ENCODE data around the gene IDH3B. TPM values are rescaled to one million over a fixed set of nuclear protein-coding genes. Genes with fewer than 3 reads are reported as not detected.

Gene IDH3B
- total RNA-seq: 10 to 100 TPM; 37.6 to 78.1 (median 43.6) TPM
- long read RNA-seq, partial matches to known transcripts: 9 of 16 reads
- long read RNA-seq, other reads (novel, unspliced or antisense): 0 of 16 reads

DNA sequence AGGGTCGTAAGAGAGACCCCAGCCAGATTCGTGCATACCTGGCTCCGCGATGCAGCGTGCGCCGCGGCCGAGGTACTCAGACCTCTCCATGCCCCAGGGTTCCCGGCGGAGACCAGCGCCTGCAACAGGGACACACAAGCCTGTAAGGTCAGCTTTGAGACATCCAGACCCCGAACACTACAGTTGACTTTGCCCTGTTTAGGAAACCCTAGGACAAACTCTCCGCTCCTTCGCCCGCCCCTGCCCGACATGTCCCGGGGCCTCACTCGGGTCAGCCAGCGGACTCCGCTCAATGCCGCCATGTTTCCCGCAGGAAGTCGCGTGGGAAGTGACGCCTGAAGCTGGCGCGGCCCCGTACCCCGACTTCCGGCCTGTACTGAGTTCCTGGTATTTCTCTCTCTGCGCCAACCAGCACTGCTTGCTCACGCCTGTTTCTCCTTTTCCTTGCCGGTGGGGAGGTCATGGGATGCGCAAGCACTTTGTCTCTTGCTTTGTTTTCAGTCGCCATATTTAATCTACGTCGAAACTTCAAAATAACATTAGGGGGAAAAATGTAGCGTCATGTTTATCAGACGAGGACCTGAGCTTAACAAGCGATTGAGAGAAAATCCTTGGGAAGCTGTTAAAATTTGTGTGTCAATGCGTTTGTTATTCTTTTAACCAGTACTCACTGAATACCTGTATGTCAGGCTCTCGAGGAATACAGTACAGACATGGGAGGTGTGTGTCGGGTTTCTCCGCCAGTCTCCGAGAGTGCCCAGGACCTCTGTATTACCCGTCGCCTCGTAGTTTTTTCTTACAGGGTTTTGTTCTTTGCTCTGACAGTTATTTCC, at the start of gene IDH3B:
TSS of gene IDH3B (minus strand) at position 330 of the 833 bp plus-strand sequence. CDS start at position 302, 28 bp downstream.
- Histone ChIP-seq H3K4me3 (peak within 1 kb of the TSS; percentile 86 to 92 (median 89)), H3K4me1 (peaks cover 0 to 5% (median 2%) of the 10 kb centered on the region in 4 donors), H3K36me3 (peaks cover 0 to 33% (median 13%) of the 10 kb centered on the region in 4 donors), H3K27me3 (no peaks in the 10 kb centered on the region), H3K9me3 (no peaks in the 10 kb centered on the region), H3K27ac (peak within 1 kb of the TSS; percentile 79 to 91 (median 82))
- ATAC-seq: peak; percentile 93 to 98 (median 98)
- TF ChIP-seq, protein P1, sequence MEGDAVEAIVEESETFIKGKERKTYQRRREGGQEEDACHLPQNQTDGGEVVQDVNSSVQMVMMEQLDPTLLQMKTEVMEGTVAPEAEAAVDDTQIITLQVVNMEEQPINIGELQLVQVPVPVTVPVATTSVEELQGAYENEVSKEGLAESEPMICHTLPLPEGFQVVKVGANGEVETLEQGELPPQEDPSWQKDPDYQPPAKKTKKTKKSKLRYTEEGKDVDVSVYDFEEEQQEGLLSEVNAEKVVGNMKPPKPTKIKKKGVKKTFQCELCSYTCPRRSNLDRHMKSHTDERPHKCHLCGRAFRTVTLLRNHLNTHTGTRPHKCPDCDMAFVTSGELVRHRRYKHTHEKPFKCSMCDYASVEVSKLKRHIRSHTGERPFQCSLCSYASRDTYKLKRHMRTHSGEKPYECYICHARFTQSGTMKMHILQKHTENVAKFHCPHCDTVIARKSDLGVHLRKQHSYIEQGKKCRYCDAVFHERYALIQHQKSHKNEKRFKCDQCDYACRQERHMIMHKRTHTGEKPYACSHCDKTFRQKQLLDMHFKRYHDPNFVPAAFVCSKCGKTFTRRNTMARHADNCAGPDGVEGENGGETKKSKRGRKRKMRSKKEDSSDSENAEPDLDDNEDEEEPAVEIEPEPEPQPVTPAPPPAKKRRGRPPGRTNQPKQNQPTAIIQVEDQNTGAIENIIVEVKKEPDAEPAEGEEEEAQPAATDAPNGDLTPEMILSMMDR (IDR thresholded peaks at IDR 0.05): no peak
- TF ChIP-seq POLR2A (IDR thresholded peaks at IDR 0.05): peak; percentile 83
- intact Hi-C loops (cut with DNase I): no loop called here
- DNase-seq: peak; percentile 91 to 94 (median 93)
- WGBS (ENCODE audit: insufficient coverage, low coverage, low lambda C conversion rate, missing lambda C conversion rate): 7% methylated on average over 49 of the region's 49 CpGs

DNA sequence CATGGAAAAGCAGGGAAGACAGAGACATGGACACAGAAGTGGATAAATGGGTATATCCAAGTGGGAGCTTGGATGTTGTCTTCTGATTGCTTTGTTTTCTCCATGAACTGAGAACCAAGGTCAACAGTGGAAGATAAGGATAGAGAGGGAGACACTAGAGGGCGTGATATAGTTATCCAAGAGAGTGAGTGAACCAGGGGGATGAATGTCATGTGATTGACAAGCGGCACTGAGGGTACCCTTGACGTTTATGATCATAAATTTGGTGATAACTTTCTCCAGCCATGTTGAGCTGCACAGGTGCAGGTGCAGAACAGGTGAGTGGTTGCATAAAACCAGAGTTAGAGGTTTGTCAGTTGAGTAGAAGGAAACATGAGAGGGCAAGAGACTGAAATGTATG, 49.3 kb upstream of the IDH3B start:
- Histone ChIP-seq H3K4me1 (no peaks in the 10 kb centered on the region), H3K4me3 (no peak overlapping the region), H3K27me3 (no peaks in the 10 kb centered on the region), H3K27ac (no peak overlapping the region), H3K36me3 (no peaks in the 10 kb centered on the region), H3K9me3 (peaks cover 0 to 5% (median 0%) of the 10 kb centered on the region in 4 donors)
- DNase-seq (no peak), ATAC-seq (peak in 2 of 4 donors; percentile 30 to 44)
- TF ChIP-seq POLR2A (IDR thresholded peaks at IDR 0.05): no peak
- TF ChIP-seq, protein P1 (IDR thresholded peaks at IDR 0.05): peak; percentile 16 to 28 (median 22)
- WGBS (ENCODE audit: insufficient coverage, low coverage, low lambda C conversion rate, missing lambda C conversion rate): 10% methylated on average over 3 of the region's 3 CpGs
- intact Hi-C loops (cut with DNase I): no loop called here

DNA sequence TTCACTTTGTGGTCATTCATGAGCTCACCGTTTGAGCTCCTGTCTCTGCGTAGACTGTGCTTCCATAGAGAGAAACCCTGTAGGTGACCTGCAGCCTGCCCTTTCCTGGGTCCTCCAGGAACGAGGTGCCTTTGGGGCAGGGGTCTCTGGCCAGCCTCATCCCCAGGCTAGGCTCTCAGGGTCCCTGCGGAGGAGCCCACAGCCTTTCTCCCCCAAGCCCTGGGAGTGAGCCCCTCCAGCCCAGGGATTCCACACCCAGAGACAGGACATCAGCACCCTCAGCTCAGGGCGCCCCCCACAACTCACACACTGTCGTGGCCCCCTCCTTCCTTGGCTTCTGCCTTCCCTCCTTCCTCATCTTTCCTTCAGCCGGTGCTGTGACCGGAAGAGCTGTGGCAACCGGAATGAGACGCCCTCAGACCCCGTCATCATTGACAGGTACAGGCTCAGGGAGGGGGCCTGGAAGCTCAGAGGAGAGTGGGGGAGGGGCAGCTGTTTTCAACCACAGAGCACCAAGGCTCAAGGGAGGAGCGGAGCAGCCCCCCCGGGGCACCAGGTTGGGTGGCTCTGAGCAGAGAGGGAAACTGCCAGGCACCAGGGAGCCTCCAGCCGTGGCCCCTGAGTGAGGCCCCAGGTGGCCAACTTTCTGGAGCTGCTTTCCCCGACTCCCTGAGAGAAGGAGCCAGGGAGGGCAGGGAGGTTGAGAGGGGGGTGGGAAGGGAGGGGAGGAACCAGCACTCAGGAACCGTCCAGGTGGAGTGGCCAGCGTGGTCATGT, 45.4 kb upstream of the IDH3B start:
- no peaks in the 10 kb centered on the region for H3K36me3 ChIP-seq
- intact Hi-C loops (cut with DNase I): no loop called here
- no peak for ATAC-seq
- H3K27me3 ChIP-seq: no peaks in the 10 kb centered on the region
- H3K27ac ChIP-seq: no peak overlapping the region
- no peak overlapping the region for H3K4me3 ChIP-seq
- DNase-seq: no peak
- WGBS (ENCODE audit: insufficient coverage, low coverage, low lambda C conversion rate, missing lambda C conversion rate): 41% methylated on average over 9 of the region's 17 CpGs
- no peaks in the 10 kb centered on the region for H3K9me3 ChIP-seq
- TF ChIP-seq, protein P1 (IDR thresholded peaks at IDR 0.05): no peak
- no peak for TF ChIP-seq POLR2A (IDR thresholded peaks at IDR 0.05)
- H3K4me1 ChIP-seq: no peaks in the 10 kb centered on the region

DNA sequence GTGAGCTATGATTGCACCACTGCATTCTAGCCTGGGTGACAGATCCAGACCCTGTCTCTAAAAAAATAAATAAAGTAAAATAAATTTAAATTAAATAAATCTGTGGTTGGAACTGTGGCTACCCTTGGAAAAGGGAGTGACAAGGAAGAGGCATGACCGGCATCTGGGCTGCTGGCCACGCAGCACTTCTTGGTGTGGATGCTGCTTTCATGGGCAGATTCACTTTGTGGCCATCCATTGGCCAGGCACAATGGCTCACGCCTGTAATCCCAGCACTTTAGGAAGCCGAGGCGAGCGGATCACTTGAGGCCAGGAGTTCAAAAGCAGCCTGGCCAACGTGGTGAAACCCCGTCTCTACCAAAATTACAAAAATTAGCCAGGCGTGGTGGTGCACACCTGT, 44.6 kb upstream of the IDH3B start:
- intact Hi-C loops (cut with DNase I): no loop called here
- no peaks in the 10 kb centered on the region for H3K27me3 ChIP-seq
- TF ChIP-seq, protein P1 (IDR thresholded peaks at IDR 0.05): no peak
- TF ChIP-seq POLR2A (IDR thresholded peaks at IDR 0.05): no peak
- H3K4me3 ChIP-seq: no peak overlapping the region
- 77% methylated on average over 4 of the region's 9 CpGs for WGBS (ENCODE audit: insufficient coverage, low coverage, low lambda C conversion rate, missing lambda C conversion rate)
- DNase-seq (no peak), ATAC-seq (no peak)
- no peaks in the 10 kb centered on the region for H3K9me3 ChIP-seq
- H3K27ac ChIP-seq: no peak overlapping the region
- no peaks in the 10 kb centered on the region for H3K36me3 ChIP-seq
- no peaks in the 10 kb centered on the region for H3K4me1 ChIP-seq
